ENCODE measurements around the gene ARHGEF18.
"Not testable (repeated sequence)": the region's sequence is repeated elsewhere in the genome, so short reads cannot be mapped to it uniquely, and the experiment has no call there.

ARHGEF18 gene

GRCh38 chr19:7333198-7334118 is 15.3 kb upstream of the ARHGEF18 start:
- no peak overlapping the region for H3K4me3 Mint-ChIP-seq

GRCh38 chr19:7336321-7336973 is 12.3 kb upstream of the ARHGEF18 start:
- Mint-ChIP-seq H3K27me3 (no peaks in the 10 kb centered on the region), H3K36me3 (peaks cover 2% of the 10 kb centered on the region), H3K4me3 (no peak overlapping the region), H3K4me1 (peaks cover 54% of the 10 kb centered on the region), H3K9me3 (no peaks in the 10 kb centered on the region), H3K27ac (peak overlapping the region; percentile 75)
- no peak for ATAC-seq (ENCODE audit: low read depth)
- no peak for DNase-seq (ENCODE audit: low spot score in 2 of 2)

More at GRCh38 chr19:7333198-7334118, 15.3 kb upstream of the ARHGEF18 start:
- no peak overlapping the region for H3K27ac Mint-ChIP-seq
- peaks cover 33% of the 10 kb centered on the region for H3K4me1 Mint-ChIP-seq
- no peaks in the 10 kb centered on the region for H3K27me3 Mint-ChIP-seq
- H3K36me3 Mint-ChIP-seq: peaks cover 2% of the 10 kb centered on the region
- no peak for ATAC-seq (ENCODE audit: low read depth)
- no peaks in the 10 kb centered on the region for H3K9me3 Mint-ChIP-seq
- no peak for DNase-seq (ENCODE audit: low spot score in 2 of 2)

GRCh38 chr19:7337380-7338194 is 11.2 kb upstream of the ARHGEF18 start:
- Mint-ChIP-seq H3K4me3 (peak overlapping the region; percentile 63), H3K27me3 (no peaks in the 10 kb centered on the region), H3K9me3 (no peaks in the 10 kb centered on the region), H3K36me3 (peaks cover 2% of the 10 kb centered on the region), H3K27ac (peak overlapping the region; percentile 75), H3K4me1 (peaks cover 58% of the 10 kb centered on the region)
- ATAC-seq (ENCODE audit: low read depth): peak; percentile 82
- peak; percentile 56 to 80 for DNase-seq (ENCODE audit: low spot score in 2 of 2)

GRCh38 chr19:7340959-7341837 is 7.5 kb upstream of the ARHGEF18 start:
- Mint-ChIP-seq H3K4me3 (peak overlapping the region; percentile 68), H3K9me3 (no peaks in the 10 kb centered on the region), H3K27me3 (no peaks in the 10 kb centered on the region), H3K27ac (peak overlapping the region; percentile 78), H3K36me3 (no peaks in the 10 kb centered on the region), H3K4me1 (peaks cover 66% of the 10 kb centered on the region)
- ATAC-seq (ENCODE audit: low read depth): no peak
- peak; percentile 92 to 95 for DNase-seq (ENCODE audit: low spot score in 2 of 2)

- Mint-ChIP-seq H3K27ac (no peak overlapping the region), H3K36me3 (no peaks in the 10 kb centered on the region), H3K4me3 (no peak overlapping the region), H3K4me1 (peaks cover 66% of the 10 kb centered on the region), H3K27me3 (no peaks in the 10 kb centered on the region), H3K9me3 (no peaks in the 10 kb centered on the region)
- ATAC-seq (ENCODE audit: low read depth) (no peak), DNase-seq (ENCODE audit: low spot score in 2 of 2) (no peak)
These were observed 6.6 kb upstream of the ARHGEF18 start for GRCh38 chr19:7342143-7342542.

- H3K4me3 Mint-ChIP-seq: peak overlapping the region; percentile 82
- peaks cover 15% of the 10 kb centered on the region for H3K36me3 Mint-ChIP-seq
- H3K27ac Mint-ChIP-seq: peak overlapping the region; percentile 99
- H3K4me1 Mint-ChIP-seq: peaks cover 55% of the 10 kb centered on the region
- H3K27me3 Mint-ChIP-seq: no peaks in the 10 kb centered on the region
- DNase-seq (ENCODE audit: low spot score in 2 of 2) (no peak), ATAC-seq (ENCODE audit: low read depth) (no peak)
- H3K9me3 Mint-ChIP-seq: no peaks in the 10 kb centered on the region
These were observed 2.2 kb upstream of the ARHGEF18 start for GRCh38 chr19:7346488-7346971.

GRCh38 chr19:7346997-7347396 is 1.7 kb upstream of the ARHGEF18 start:
- ATAC-seq (ENCODE audit: low read depth); DNase-seq (ENCODE audit: low spot score in 2 of 2); H3K27me3 Mint-ChIP-seq; H3K9me3 Mint-ChIP-seq: not testable (repeated sequence)
- Mint-ChIP-seq H3K36me3 (peaks cover 19% of the 10 kb centered on the region), H3K4me3 (peak overlapping the region; percentile 82), H3K27ac (peak overlapping the region; percentile 99), H3K4me1 (peaks cover 58% of the 10 kb centered on the region)

GRCh38 chr19:7349231-7349591 is 474 bp downstream of the ARHGEF18 start:
- peaks cover 32% of the 10 kb centered on the region for H3K36me3 Mint-ChIP-seq
- H3K4me3 Mint-ChIP-seq: peak overlapping the region; percentile 99
- DNase-seq (ENCODE audit: low spot score in 2 of 2) (no peak), ATAC-seq (ENCODE audit: low read depth) (no peak)
- peaks cover 57% of the 10 kb centered on the region for H3K4me1 Mint-ChIP-seq
- peaks cover 2% of the 10 kb centered on the region for H3K9me3 Mint-ChIP-seq
- H3K27me3 Mint-ChIP-seq: no peaks in the 10 kb centered on the region
- H3K27ac Mint-ChIP-seq: peak overlapping the region; percentile 94

- Mint-ChIP-seq H3K9me3 (peaks cover 2% of the 10 kb centered on the region), H3K4me3 (peak overlapping the region; percentile 99), H3K27me3 (no peaks in the 10 kb centered on the region), H3K36me3 (peaks cover 41% of the 10 kb centered on the region), H3K27ac (peak overlapping the region; percentile 94), H3K4me1 (peaks cover 59% of the 10 kb centered on the region)
- DNase-seq (ENCODE audit: low spot score in 2 of 2) (peak; percentile 20 to 44), ATAC-seq (ENCODE audit: low read depth) (peak; percentile 12)
These were observed 1.4 kb downstream of the ARHGEF18 start for GRCh38 chr19:7349961-7350711.

- Mint-ChIP-seq H3K9me3 (peaks cover 2% of the 10 kb centered on the region), H3K36me3 (peaks cover 45% of the 10 kb centered on the region), H3K27me3 (no peaks in the 10 kb centered on the region), H3K4me3 (peak overlapping the region; percentile 99), H3K27ac (peak overlapping the region; percentile 58), H3K4me1 (peaks cover 47% of the 10 kb centered on the region)
- ATAC-seq (ENCODE audit: low read depth): no peak
- DNase-seq (ENCODE audit: low spot score in 2 of 2): no peak
These were observed 3.1 kb downstream of the ARHGEF18 start for GRCh38 chr19:7351861-7352260.

GRCh38 chr19:7355151-7355820 is 6.5 kb downstream of the ARHGEF18 start:
- Mint-ChIP-seq H3K9me3 (peaks cover 6% of the 10 kb centered on the region), H3K36me3 (peaks cover 52% of the 10 kb centered on the region), H3K27ac (peak overlapping the region; percentile 88), H3K4me3 (peak overlapping the region; percentile 19), H3K4me1 (peaks cover 64% of the 10 kb centered on the region), H3K27me3 (no peaks in the 10 kb centered on the region)
- DNase-seq (ENCODE audit: low spot score in 2 of 2): no peak
- ATAC-seq (ENCODE audit: low read depth): no peak

GRCh38 chr19:7355871-7356270 is 7.1 kb downstream of the ARHGEF18 start:
- DNase-seq (ENCODE audit: low spot score in 2 of 2) (no peak), ATAC-seq (ENCODE audit: low read depth) (no peak)
- peaks cover 6% of the 10 kb centered on the region for H3K9me3 Mint-ChIP-seq
- H3K27ac Mint-ChIP-seq: no peak overlapping the region
- H3K4me3 Mint-ChIP-seq: no peak overlapping the region
- peaks cover 60% of the 10 kb centered on the region for H3K4me1 Mint-ChIP-seq
- peaks cover 49% of the 10 kb centered on the region for H3K36me3 Mint-ChIP-seq
- no peaks in the 10 kb centered on the region for H3K27me3 Mint-ChIP-seq

Measured in memory B cell (primary cell).